GM18870 (cell line): ENCODE results near the gene TMEM50A.
"Not testable (repeated sequence)": the region's sequence is repeated elsewhere in the genome, so short reads cannot be mapped to it uniquely, and the experiment has no call there.

ENCODE experiments used
- ATAC-seq: cut with Tn5 transposase; IDR thresholded peaks from one replicate; pipeline ENCODE4 v1.9.1; 2021; ENCODE audit warnings: moderate library complexity; ENCODE audit not compliant: unreplicated experiment

The TMEM50A gene

GRCh38 chr1:25329950-25330349 is 8.2 kb upstream of the TMEM50A start:
- not testable (repeated sequence) for ATAC-seq

GRCh38 chr1:25336922-25337354 is 1.2 kb upstream of the TMEM50A start:
- ATAC-seq, result not testable (repeated sequence)

GRCh38 chr1:25337483-25338187 is 499 bp upstream of the TMEM50A start:
- peak; percentile 71 for ATAC-seq

DNA sequence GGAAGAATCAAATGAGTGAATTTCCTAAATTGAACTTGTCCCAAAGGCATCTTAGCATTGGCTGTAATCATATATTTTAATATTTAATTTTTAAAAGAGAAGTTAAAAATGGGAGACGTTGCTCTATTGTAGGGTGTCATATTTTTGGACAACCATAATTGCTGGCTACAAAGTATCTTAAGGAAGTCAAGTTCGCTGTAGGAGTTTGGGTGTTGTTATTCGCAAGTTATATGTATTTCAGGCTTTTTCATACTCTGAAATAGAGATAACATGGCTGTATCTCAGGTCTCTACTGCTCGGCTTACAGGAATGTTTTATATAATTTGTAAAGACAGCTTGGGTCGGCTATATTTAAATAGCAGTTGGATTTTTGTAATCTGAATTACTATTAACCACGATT is 852 bp downstream of the TMEM50A start:
- no peak for ATAC-seq

GRCh38 chr1:25341746-25342145 is 3.6 kb downstream of the TMEM50A start:
- no peak for ATAC-seq

- no peak for ATAC-seq
Observed at GRCh38 chr1:25342846-25343245, 4.7 kb downstream of the TMEM50A start.

- ATAC-seq, result no peak
Observed at GRCh38 chr1:25343872-25344271, 5.7 kb downstream of the TMEM50A start.

DNA sequence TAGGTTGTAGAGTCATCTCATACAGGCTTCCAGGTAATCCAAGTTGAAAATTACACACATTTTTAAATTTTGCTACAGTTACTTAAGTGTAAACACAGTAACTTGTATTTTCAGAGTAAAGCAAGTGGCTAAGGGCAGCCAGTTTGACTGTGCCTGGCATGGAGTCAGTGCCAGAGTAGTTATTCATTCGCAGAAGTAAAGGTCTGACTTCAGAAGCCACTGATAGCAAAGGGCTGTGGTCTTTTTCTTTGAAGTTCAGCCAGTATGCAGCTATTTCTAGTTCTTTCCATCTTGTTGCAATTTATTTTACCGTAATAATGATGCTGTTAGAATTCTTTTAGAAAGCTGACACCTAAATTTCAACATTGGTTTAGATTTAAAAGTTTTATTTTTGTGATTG is 9.4 kb downstream of the TMEM50A start:
- ATAC-seq, result no peak

- no peak for ATAC-seq
Observed at GRCh38 chr1:25349606-25350005, 11.5 kb downstream of the TMEM50A start.

GRCh38 chr1:25355841-25356395 is 17.8 kb downstream of the TMEM50A start:
- no peak for ATAC-seq

- ATAC-seq, result no peak
Observed at GRCh38 chr1:25356441-25356840, 18.3 kb downstream of the TMEM50A start.

DNA sequence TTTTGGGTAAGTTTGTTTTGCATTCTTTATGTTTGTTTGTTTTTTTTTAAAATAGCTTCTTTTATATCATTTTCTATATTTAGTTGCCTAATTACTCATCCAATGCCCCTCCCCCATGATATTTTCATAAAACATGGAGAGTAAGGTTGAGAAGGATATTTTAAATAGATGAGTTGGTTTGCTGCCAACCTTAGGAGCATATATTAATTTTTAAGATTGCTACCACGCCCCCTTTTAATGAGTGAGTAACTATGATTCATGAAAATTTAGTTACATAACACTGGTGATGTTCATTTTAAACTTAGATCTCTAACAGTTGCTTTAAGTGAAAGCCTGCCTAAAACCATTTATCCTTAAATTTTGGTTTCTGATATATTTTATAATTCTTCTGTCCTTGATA is 18.7 kb downstream of the TMEM50A start:
- ATAC-seq, result no peak

DNA sequence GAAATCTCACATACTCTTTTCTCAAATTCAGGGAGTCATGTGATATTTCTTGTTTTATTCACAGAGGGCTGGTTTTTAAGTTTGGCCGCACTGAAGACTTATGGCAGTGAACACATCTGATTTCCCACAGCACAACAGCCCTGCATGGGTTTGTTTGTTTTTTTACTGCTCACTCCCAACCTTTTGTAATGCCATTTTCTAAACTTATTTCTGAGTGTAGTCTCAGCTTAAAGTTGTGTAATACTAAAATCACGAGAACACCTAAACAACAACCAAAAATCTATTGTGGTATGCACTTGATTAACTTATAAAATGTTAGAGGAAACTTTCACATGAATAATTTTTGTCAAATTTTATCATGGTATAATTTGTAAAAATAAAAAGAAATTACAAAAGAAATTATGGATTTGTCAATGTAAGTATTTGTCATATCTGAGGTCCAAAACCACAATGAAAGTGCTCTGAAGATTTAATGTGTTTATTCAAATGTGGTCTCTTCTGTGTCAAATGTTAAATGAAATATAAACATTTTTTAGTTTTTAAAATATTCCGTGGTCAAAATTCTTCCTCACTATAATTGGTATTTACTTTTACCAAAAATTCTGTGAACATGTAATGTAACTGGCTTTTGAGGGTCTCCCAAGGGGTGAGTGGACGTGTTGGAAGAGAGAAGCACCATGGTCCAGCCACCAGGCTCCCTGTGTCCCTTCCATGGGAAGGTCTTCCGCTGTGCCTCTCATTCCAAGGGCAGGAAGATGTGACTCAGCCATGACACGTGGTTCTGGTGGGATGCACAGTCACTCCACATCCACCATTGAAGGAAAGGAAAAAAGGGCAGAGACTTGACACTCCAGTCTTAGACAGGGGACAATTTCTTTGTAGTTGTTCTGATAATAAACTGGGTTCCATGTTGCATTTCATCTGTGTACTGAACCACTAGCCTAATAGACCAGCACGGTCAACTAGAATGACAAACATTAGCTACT is 22.8 kb downstream of the TMEM50A start:
- ATAC-seq, result no peak

DNA sequence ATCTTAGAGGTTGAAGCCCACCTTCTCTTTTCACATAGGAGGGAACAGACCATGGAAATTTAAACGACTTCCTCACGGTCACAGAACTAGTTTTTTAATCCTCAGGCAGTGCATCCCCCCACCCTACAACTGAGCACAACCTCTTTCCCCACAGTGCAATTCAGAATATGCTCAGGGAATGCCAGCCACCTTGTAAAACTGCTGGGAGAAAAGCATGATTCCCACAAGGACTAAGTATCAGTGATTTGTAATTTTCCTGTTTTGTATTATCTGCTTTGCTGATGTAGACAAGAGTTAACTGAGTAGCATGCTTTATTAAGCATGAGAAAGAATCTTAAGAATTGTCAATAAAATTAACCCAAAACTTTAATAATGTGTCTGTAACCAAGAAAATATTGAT is 23.8 kb downstream of the TMEM50A start:
- ATAC-seq, result no peak

GRCh38 chr1:25362634-25363559 is 24.8 kb downstream of the TMEM50A start:
- ATAC-seq, result not testable (repeated sequence)

- no peak for ATAC-seq
Observed at GRCh38 chr1:25369241-25369640, 31.1 kb downstream of the TMEM50A start.

DNA sequence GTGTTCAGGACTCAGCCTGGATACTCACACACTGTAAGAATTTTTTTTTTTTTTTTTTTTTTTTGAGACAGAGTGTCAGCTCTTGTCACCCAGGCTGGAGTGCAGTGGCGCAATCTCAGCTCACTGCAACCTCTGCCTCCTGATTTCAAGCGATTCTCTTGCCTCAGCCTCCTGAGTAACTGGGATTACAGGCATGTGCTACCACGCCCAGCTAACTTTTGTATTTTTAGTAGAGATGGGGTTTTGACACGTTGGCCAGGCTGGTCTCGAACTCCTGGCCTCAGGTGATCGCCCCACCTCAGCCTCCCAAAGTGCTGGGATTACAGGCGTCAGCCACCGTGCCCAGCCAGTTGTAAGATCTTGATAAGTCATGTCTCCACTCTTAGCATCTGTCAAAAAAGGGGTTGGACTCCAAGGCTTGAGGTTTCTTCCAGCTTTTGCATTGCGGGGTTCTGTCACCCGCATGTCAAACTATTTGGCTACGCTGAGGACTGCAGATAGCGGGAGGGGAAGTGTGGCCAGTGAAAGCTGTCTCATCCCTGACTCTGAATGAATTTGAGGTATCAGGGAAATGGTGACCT is 31.6 kb downstream of the TMEM50A start:
- ATAC-seq, result not testable (repeated sequence)

DNA sequence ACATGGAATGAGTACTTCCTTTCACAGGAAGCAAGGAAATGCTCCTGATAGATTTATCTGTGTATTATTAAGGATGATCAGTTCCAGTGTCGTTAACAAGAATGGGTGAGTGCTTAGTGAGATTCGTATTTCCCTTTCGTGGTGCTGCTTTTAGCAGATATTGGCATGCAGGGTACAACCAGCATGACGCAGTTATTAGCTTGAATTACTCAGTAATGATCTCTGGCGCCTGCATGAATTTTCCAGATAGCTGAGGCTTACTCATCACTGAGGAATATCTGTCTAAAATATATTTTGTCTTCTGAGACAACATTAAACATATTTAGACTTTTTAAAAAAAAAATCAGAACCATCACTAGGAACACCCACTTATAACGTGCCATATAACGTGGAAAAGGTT is 33.6 kb downstream of the TMEM50A start:
- not testable (repeated sequence) for ATAC-seq

- not testable (repeated sequence) for ATAC-seq
Observed at GRCh38 chr1:25378367-25378766, 40.2 kb downstream of the TMEM50A start.

GRCh38 chr1:25382543-25382942 is 44.4 kb downstream of the TMEM50A start:
- ATAC-seq, result not testable (repeated sequence)
